IPS-15b (cell line): ENCODE measurements around the gene MUC13.

Experiments
- H3K27me3 ChIP-seq: one replicate; pipeline ENCODE4 v1.6.1; 2013; ENCODE audit warnings: low read length; ENCODE audit not compliant: control insufficient read depth, insufficient read depth
- H3K36me3 ChIP-seq: one replicate; pipeline ENCODE4 v1.6.1; 2013; ENCODE audit warnings: low read length; ENCODE audit not compliant: control insufficient read depth, insufficient read depth
- H3K4me1 ChIP-seq: one replicate; pipeline ENCODE4 v1.6.1; 2013; ENCODE audit warnings: mild to moderate bottlenecking, low read length; ENCODE audit not compliant: control insufficient read depth, insufficient read depth
- H3K4me3 ChIP-seq: one replicate; pipeline ENCODE4 v1.5.1; 2013; ENCODE audit warnings: low read depth, low read length
- H3K9ac ChIP-seq: one replicate; pipeline ENCODE4 v1.6.1; 2013; ENCODE audit warnings: low read depth, mild to moderate bottlenecking, low read length
- H3K9me3 ChIP-seq: one replicate; pipeline ENCODE4 v1.6.1; 2013; ENCODE audit warnings: mild to moderate bottlenecking, low read length; ENCODE audit not compliant: control insufficient read depth, insufficient read depth

Gene MUC13

GRCh38 chr3:124923833-124924232 lies 10.7 kb downstream of the MUC13 start:
- no peaks in the 10 kb centered on the region for H3K27me3 ChIP-seq
- H3K4me3 ChIP-seq = no peak overlapping the region
- H3K4me1 ChIP-seq = no peaks in the 10 kb centered on the region
- H3K9ac ChIP-seq = no peak overlapping the region
- no peaks in the 10 kb centered on the region for H3K9me3 ChIP-seq
- no peaks in the 10 kb centered on the region for H3K36me3 ChIP-seq

GRCh38 chr3:124920718-124921117 lies 13.8 kb downstream of the MUC13 start:
- Histone ChIP-seq H3K9ac (no peak overlapping the region), H3K9me3 (no peaks in the 10 kb centered on the region), H3K4me1 (no peaks in the 10 kb centered on the region), H3K4me3 (no peak overlapping the region), H3K27me3 (no peaks in the 10 kb centered on the region), H3K36me3 (no peaks in the 10 kb centered on the region)

GRCh38 chr3:124919756-124920155 lies 14.8 kb downstream of the MUC13 start:
- no peak overlapping the region for H3K4me3 ChIP-seq
- no peaks in the 10 kb centered on the region for H3K27me3 ChIP-seq
- H3K36me3 ChIP-seq = no peaks in the 10 kb centered on the region
- H3K9ac ChIP-seq = no peak overlapping the region
- no peaks in the 10 kb centered on the region for H3K4me1 ChIP-seq
- no peaks in the 10 kb centered on the region for H3K9me3 ChIP-seq

- no peak overlapping the region for H3K9ac ChIP-seq
- H3K36me3 ChIP-seq = no peaks in the 10 kb centered on the region
- no peak overlapping the region for H3K4me3 ChIP-seq
- no peaks in the 10 kb centered on the region for H3K4me1 ChIP-seq
- H3K9me3 ChIP-seq = no peaks in the 10 kb centered on the region
- H3K27me3 ChIP-seq = no peaks in the 10 kb centered on the region
Observed at GRCh38 chr3:124918524-124918923, 16.0 kb downstream of the MUC13 start.

- no peaks in the 10 kb centered on the region for H3K9me3 ChIP-seq
- H3K4me1 ChIP-seq = no peaks in the 10 kb centered on the region
- H3K36me3 ChIP-seq = no peaks in the 10 kb centered on the region
- no peak overlapping the region for H3K9ac ChIP-seq
- H3K27me3 ChIP-seq = no peaks in the 10 kb centered on the region
- H3K4me3 ChIP-seq = no peak overlapping the region
Observed at GRCh38 chr3:124916837-124917409, 17.6 kb downstream of the MUC13 start.

- peaks cover 2% of the 10 kb centered on the region for H3K4me1 ChIP-seq
- no peaks in the 10 kb centered on the region for H3K9me3 ChIP-seq
- no peaks in the 10 kb centered on the region for H3K36me3 ChIP-seq
- no peak overlapping the region for H3K4me3 ChIP-seq
- H3K9ac ChIP-seq = no peak overlapping the region
- H3K27me3 ChIP-seq = no peaks in the 10 kb centered on the region
Observed at GRCh38 chr3:124915254-124915653, 19.3 kb downstream of the MUC13 start.

DNA sequence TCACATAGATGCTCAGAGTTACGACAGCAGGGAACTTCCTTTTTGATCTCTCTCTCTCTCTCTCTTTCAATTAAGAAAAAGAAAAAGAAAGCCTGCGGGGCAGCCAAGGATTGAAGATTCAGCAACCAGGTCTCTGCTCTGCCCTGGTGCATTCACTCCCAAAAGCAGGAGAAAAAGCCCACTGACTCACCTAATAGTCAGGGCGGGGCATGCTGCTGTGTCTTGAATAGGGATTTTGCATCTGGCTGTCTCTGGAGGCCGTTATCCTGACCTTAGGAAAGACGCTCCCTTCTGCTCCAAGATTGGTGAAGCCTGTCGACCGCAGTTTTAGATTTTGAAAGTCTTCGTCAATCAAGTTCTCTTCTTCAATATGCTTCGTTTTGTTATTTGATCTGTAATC lies 26.6 kb downstream of the MUC13 start:
- Histone ChIP-seq H3K9ac (no peak overlapping the region), H3K36me3 (no peaks in the 10 kb centered on the region), H3K27me3 (no peaks in the 10 kb centered on the region), H3K4me1 (peaks cover 2% of the 10 kb centered on the region), H3K9me3 (no peaks in the 10 kb centered on the region), H3K4me3 (no peak overlapping the region)

GRCh38 chr3:124904835-124905492 lies 29.6 kb downstream of the MUC13 start:
- Histone ChIP-seq H3K4me3 (no peak overlapping the region), H3K4me1 (no peaks in the 10 kb centered on the region), H3K9ac (no peak overlapping the region), H3K9me3 (no peaks in the 10 kb centered on the region), H3K27me3 (no peaks in the 10 kb centered on the region), H3K36me3 (no peaks in the 10 kb centered on the region)

DNA sequence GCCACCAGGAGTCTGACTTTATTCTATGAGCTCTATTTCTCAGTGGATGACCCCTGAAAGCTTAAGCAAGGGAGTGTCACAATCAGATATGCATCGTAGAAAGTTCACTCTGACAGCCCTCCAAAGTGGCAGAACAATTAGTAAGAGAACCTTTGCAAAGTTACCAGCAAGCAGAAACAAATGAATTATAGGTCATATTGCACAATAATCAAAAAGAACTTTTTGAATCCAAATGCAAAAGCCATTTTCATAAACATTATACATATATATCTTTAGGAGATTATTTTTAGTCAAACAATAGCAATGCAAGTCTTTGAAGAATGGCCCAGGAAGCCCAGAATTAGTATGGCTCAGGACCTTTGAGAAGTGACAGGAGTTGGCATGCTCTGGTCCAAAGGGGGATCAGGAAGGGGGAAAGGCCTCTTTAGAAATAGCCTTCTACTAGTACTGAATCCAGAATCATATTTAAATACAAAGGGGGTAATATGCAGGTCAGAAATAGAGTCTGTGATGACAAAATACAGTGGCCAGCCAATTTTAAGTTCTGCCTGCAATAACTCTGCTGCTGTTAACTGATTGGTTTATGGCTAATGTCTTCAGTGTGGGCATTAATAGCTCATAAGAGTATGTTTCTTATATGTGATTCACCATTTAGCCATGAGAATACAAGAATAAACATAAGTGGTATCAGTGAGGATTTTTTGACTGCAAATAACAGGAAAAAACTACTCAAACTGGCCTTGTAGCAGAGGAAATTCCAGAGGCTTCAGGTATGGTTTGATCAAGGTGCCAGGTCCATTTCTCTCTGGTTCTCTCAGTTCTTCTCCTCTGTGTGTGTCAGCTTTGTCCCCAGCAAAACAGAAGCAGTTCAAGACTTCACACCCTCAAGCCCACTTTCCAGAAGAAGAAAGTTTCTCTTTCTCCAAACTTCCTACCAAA lies 30.4 kb downstream of the MUC13 start:
- no peaks in the 10 kb centered on the region for H3K27me3 ChIP-seq
- H3K4me1 ChIP-seq = no peaks in the 10 kb centered on the region
- H3K9ac ChIP-seq = no peak overlapping the region
- no peaks in the 10 kb centered on the region for H3K36me3 ChIP-seq
- no peaks in the 10 kb centered on the region for H3K9me3 ChIP-seq
- H3K4me3 ChIP-seq = no peak overlapping the region

DNA sequence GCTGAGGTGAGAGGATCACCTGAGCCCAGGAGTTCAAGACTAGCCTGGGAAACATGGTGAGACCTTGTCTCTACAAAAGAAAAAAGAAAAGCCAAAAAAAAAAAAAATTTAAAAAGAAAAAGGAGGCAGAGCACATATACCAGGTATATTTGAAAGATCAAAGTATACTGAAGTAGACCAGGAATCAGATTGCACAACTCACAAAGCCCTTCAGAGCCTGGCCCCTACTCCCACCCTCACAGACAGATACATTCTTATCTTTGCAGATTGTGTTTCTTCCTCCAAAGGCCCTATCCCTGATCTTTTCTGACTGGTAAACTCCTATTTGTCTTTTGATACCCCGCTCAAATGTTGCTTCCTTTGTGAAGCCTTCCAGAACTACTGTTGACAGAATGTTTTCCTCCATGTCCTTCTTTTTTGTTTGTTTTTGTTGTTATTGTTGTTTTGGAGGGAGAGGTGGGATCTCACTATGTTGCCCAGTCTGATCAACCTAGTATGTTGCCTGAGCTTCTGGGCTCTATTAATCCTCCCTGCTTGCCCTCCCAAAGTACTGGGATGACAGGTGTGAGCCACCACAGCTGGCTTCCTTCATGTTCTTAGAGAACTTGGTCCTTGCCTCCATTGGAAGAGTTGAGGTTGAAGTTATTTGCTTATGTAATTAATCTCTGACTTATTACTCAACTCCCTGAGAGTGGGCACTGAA lies 37.6 kb downstream of the MUC13 start:
- H3K27me3 ChIP-seq = no peaks in the 10 kb centered on the region
- no peaks in the 10 kb centered on the region for H3K9me3 ChIP-seq
- H3K4me3 ChIP-seq = no peak overlapping the region
- no peaks in the 10 kb centered on the region for H3K4me1 ChIP-seq
- no peaks in the 10 kb centered on the region for H3K36me3 ChIP-seq
- H3K9ac ChIP-seq = no peak overlapping the region

DNA sequence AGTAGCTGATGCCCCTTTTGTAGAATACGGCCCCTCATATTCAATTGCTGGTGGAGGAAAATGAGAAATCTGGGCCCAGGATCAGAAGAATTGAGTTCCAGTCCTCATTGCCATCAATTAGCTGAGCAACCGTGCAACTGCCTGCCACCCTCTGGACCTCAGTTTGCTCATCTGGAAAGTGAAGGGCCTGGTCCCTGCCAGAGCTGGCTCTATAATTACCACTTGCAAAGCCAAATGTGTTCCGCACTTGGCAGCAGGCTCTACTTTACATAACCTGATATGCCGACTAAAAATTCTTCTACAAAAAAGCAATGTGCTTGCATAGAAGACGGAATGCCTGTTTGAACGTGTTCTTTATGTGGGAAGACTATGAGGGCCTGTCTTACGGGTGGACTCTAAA lies 38.8 kb downstream of the MUC13 start:
- H3K27me3 ChIP-seq = no peaks in the 10 kb centered on the region
- H3K4me1 ChIP-seq = no peaks in the 10 kb centered on the region
- H3K9me3 ChIP-seq = no peaks in the 10 kb centered on the region
- H3K36me3 ChIP-seq = no peaks in the 10 kb centered on the region
- H3K9ac ChIP-seq = no peak overlapping the region
- H3K4me3 ChIP-seq = no peak overlapping the region
